ENCODE measurements around the gene HNRNPA3. TPM values are rescaled to one million over a fixed set of nuclear protein-coding genes. Genes with fewer than 3 reads are reported as not detected.
"Not testable (repeated sequence)": the region's sequence is repeated elsewhere in the genome, so short reads cannot be mapped to it uniquely, and the experiment has no call there.

HNRNPA3 gene
- total and polyA plus RNA-seq, 2 experiments from 2014 or later: 151 to 290 TPM

GRCh38 chr2:177264693-177265587 lies 52.3 kb downstream of the HNRNPA3 start, which contains the start of gene NFE2L2 (continued):
- TF ChIP-seq ZNF462 (CRISPR knock-in tag; IDR thresholded peaks at IDR 0.05): no peak
- peak; percentile 11; the same call in 1 of the 2 replicates for TF ChIP-seq CREB1 (CRISPR knock-in tag; IDR thresholded peaks at IDR 0.05; ENCODE audit: low read depth)

GRCh38 chr2:177265824-177266817 lies 53.5 kb downstream of the HNRNPA3 start:
- no peak for TF ChIP-seq NANOG (IDR thresholded peaks at IDR 0.05; ENCODE audit: borderline replicate concordance)
- Histone ChIP-seq H4K20me1 (replicated peaks; ENCODE audit: insufficient read depth) (peaks cover 15% of the 10 kb centered on the region), H3K27me3 (ENCODE audit: insufficient read depth) (no peaks in the 10 kb centered on the region), H3K4me2 (peak overlapping the region; percentile 90), H2AFZ (no peak overlapping the region), H3K9me2 (ENCODE audit: insufficient read depth) (no peaks in the 10 kb centered on the region), H3K36me3 (ENCODE audit: insufficient read depth) (no peaks in the 10 kb centered on the region), H3K4me1 (ENCODE audit: insufficient read depth) (peaks cover 29% of the 10 kb centered on the region), H3K27ac (ENCODE audit: low read depth) (0 out of 2 replicates have a peak overlapping the region, but pooled peaks have one; percentile 94), H3F3A (replicated peaks; ENCODE audit: low read depth) (no peaks in the 10 kb centered on the region), H3K79me2 (replicated peaks; ENCODE audit: insufficient read depth) (peaks cover 23% of the 10 kb centered on the region), H3K4me3 (peak overlapping the region; percentile 79)
- peak overlapping the region; percentile 85 for H3K4me3 Mint-ChIP-seq
- DNase-seq (ENCODE audit: low spot score) (no peak), ATAC-seq (no peak)
- peaks cover 7% of the 10 kb centered on the region for H3K27me3 Mint-ChIP-seq (ENCODE audit: insufficient read depth, low read depth, poor library complexity)
- H3K27ac Mint-ChIP-seq: peak overlapping the region; percentile 99; the same call in 1 of the 2 replicates
- no peaks in the 10 kb centered on the region for H3K9me3 Mint-ChIP-seq
- H3K4me1 Mint-ChIP-seq: peaks cover 41% of the 10 kb centered on the region
- no peaks in the 10 kb centered on the region; the same call in 2 of the 3 replicates for H3K36me3 Mint-ChIP-seq (ENCODE audit: low read depth)

- not testable (repeated sequence) for H3K27ac Mint-ChIP-seq; H2AFZ ChIP-seq; H3K4me3 Mint-ChIP-seq; ATAC-seq; H3K27ac ChIP-seq (ENCODE audit: low read depth); H3K9me2 ChIP-seq (ENCODE audit: insufficient read depth); H3K27me3 Mint-ChIP-seq (ENCODE audit: insufficient read depth, low read depth, poor library complexity); DNase-seq (ENCODE audit: low spot score); H3K27me3 ChIP-seq (ENCODE audit: insufficient read depth); H3K36me3 Mint-ChIP-seq (ENCODE audit: low read depth); H3K9me3 Mint-ChIP-seq; H3K4me3 ChIP-seq; H3F3A ChIP-seq (replicated peaks; ENCODE audit: low read depth); H3K36me3 ChIP-seq (ENCODE audit: insufficient read depth)
- Histone ChIP-seq H3K79me2 (replicated peaks; ENCODE audit: insufficient read depth) (peaks cover 14% of the 10 kb centered on the region), H3K4me2 (peak overlapping the region; percentile 90; the same call in 1 of the 2 replicates), H4K20me1 (replicated peaks; ENCODE audit: insufficient read depth) (peaks cover 12% of the 10 kb centered on the region), H3K4me1 (ENCODE audit: insufficient read depth) (peaks cover 24% of the 10 kb centered on the region)
- H3K4me1 Mint-ChIP-seq: peaks cover 36% of the 10 kb centered on the region
Measured at GRCh38 chr2:177266955-177267354, 54.4 kb downstream of the HNRNPA3 start.
